Measurements from ENCODE around the gene RIOX2.
"Not testable (repeated sequence)": the region's sequence is repeated elsewhere in the genome, so short reads cannot be mapped to it uniquely, and the experiment has no call there.

RIOX2 gene

GRCh38 chr3:97971679-97972567 lies at the start of gene RIOX2:
Gene RIOX2, minus strand, starts transcription at chr3:97972431. Its CDS starts 4,838 bp downstream, at chr3:97967593.
- peak; percentile 78 for DNase-seq (ENCODE audit: low spot score)

GRCh38 chr3:98020412-98020811 lies 48.2 kb upstream of the RIOX2 start:
- no peak for DNase-seq (ENCODE audit: low spot score)

- no peak for DNase-seq (ENCODE audit: low spot score)
Measured at GRCh38 chr3:98018301-98018700, 46.1 kb upstream of the RIOX2 start.

GRCh38 chr3:98014268-98014585 lies 42.0 kb upstream of the RIOX2 start:
- no peak for DNase-seq (ENCODE audit: low spot score)

GRCh38 chr3:98013411-98014267 lies 41.4 kb upstream of the RIOX2 start:
- DNase-seq (ENCODE audit: low spot score): no peak

GRCh38 chr3:98012979-98013378 lies 40.7 kb upstream of the RIOX2 start:
- DNase-seq (ENCODE audit: low spot score): no peak

- not testable (repeated sequence) for DNase-seq (ENCODE audit: low spot score)
Measured at GRCh38 chr3:98010883-98011449, 38.7 kb upstream of the RIOX2 start.

GRCh38 chr3:98010194-98010882 lies 38.1 kb upstream of the RIOX2 start:
- no peak for DNase-seq (ENCODE audit: low spot score)

GRCh38 chr3:98008855-98009254 lies 36.6 kb upstream of the RIOX2 start:
- DNase-seq (ENCODE audit: low spot score): no peak

- DNase-seq (ENCODE audit: low spot score): no peak
Measured at GRCh38 chr3:98005438-98005837, 33.2 kb upstream of the RIOX2 start.

GRCh38 chr3:98004721-98005120 lies 32.5 kb upstream of the RIOX2 start:
- no peak for DNase-seq (ENCODE audit: low spot score)

GRCh38 chr3:98003306-98003969 lies 31.2 kb upstream of the RIOX2 start:
- DNase-seq (ENCODE audit: low spot score): no peak

- DNase-seq (ENCODE audit: low spot score): no peak
Measured at GRCh38 chr3:98002717-98003116, 30.5 kb upstream of the RIOX2 start.

GRCh38 chr3:97999994-98000393 lies 27.8 kb upstream of the RIOX2 start:
- no peak for DNase-seq (ENCODE audit: low spot score)

- no peak for DNase-seq (ENCODE audit: low spot score)
Measured at GRCh38 chr3:97999103-97999502, 26.9 kb upstream of the RIOX2 start.

- no peak for DNase-seq (ENCODE audit: low spot score)
Measured at GRCh38 chr3:97996988-97997387, 24.8 kb upstream of the RIOX2 start.

GRCh38 chr3:97994328-97994945 lies 22.2 kb upstream of the RIOX2 start:
- DNase-seq (ENCODE audit: low spot score): no peak

- DNase-seq (ENCODE audit: low spot score): no peak
Measured at GRCh38 chr3:97993526-97993925, 21.3 kb upstream of the RIOX2 start.

GRCh38 chr3:97992547-97993173 lies 20.4 kb upstream of the RIOX2 start:
- no peak for DNase-seq (ENCODE audit: low spot score)

- peak; percentile 61 for DNase-seq (ENCODE audit: low spot score)
Measured at GRCh38 chr3:97991293-97991682, 19.1 kb upstream of the RIOX2 start.
